HG02970 (cell line): ENCODE data around the gene MEF2A.

Experiments used
- ATAC-seq: cut with Tn5 transposase; IDR thresholded peaks from one replicate; pipeline ENCODE4 v1.9.1; 2021; ENCODE audit warnings: mild to moderate bottlenecking, moderate library complexity, moderate number of reproducible peaks; ENCODE audit not compliant: unreplicated experiment, low FRiP score

The MEF2A gene

GRCh38 chr15:99598296-99598695, 32.5 kb downstream of the MEF2A start:
- no peak for ATAC-seq

- no peak for ATAC-seq
Observed at GRCh38 chr15:99603828-99604227, 38.0 kb downstream of the MEF2A start.

GRCh38 chr15:99604865-99605264, 39.1 kb downstream of the MEF2A start:
- no peak for ATAC-seq

- no peak for ATAC-seq
Observed at GRCh38 chr15:99605490-99605931, 39.7 kb downstream of the MEF2A start.

- ATAC-seq: no peak
Observed at GRCh38 chr15:99605990-99606389, 40.2 kb downstream of the MEF2A start.

GRCh38 chr15:99606646-99607045, 40.9 kb downstream of the MEF2A start:
- no peak for ATAC-seq

- no peak for ATAC-seq
Observed at GRCh38 chr15:99613481-99613880, 47.7 kb downstream of the MEF2A start.

GRCh38 chr15:99613887-99614647, 48.3 kb downstream of the MEF2A start:
- ATAC-seq: no peak

GRCh38 chr15:99614749-99615288, 49.0 kb downstream of the MEF2A start:
- no peak for ATAC-seq

GRCh38 chr15:99615460-99615859, 49.7 kb downstream of the MEF2A start:
- ATAC-seq: no peak

GRCh38 chr15:99616129-99616528, 50.3 kb downstream of the MEF2A start:
- ATAC-seq: no peak

- no peak for ATAC-seq
Observed at GRCh38 chr15:99616773-99617342, 51.1 kb downstream of the MEF2A start.

- no peak for ATAC-seq
Observed at GRCh38 chr15:99618941-99619411, 53.2 kb downstream of the MEF2A start.

- ATAC-seq: no peak
Observed at GRCh38 chr15:99619712-99620111, 53.9 kb downstream of the MEF2A start.

- no peak for ATAC-seq
Observed at GRCh38 chr15:99620178-99620577, 54.4 kb downstream of the MEF2A start.

GRCh38 chr15:99621767-99622166, 56.0 kb downstream of the MEF2A start:
- no peak for ATAC-seq

- ATAC-seq: no peak
Observed at GRCh38 chr15:99628374-99629001, 62.7 kb downstream of the MEF2A start.

GRCh38 chr15:99630607-99631131, 64.9 kb downstream of the MEF2A start:
- no peak for ATAC-seq

- peak; percentile 63 for ATAC-seq
Observed at GRCh38 chr15:99631255-99631654, 65.5 kb downstream of the MEF2A start.

- ATAC-seq: no peak
Observed at GRCh38 chr15:99632521-99632920, 66.7 kb downstream of the MEF2A start.

- no peak for ATAC-seq
Observed at GRCh38 chr15:99633655-99634054, 67.9 kb downstream of the MEF2A start.
